NCI-H1092 treated with DMSO at 0.1 percent for 48 hours (cell line): ENCODE measurements around the gene NUDT17.
A peak's percentile ranks its signal among the peaks of the same experiment; 100 is the strongest.

Source experiments
- DNase-seq: peaks from one replicate; lab custom pipeline; 2025; lab: John Stamatoyannopoulos, UW

Gene NUDT17

GRCh38 chr1:145847827-145848226 is 2.4 kb downstream of the NUDT17 start:
- DNase-seq = no peak

- no peak for DNase-seq
These were observed 4.1 kb downstream of the NUDT17 start for GRCh38 chr1:145849356-145850160.

- DNase-seq = no peak
These were observed 10.1 kb downstream of the NUDT17 start for GRCh38 chr1:145855426-145855948.

- DNase-seq = no peak
These were observed 11.7 kb downstream of the NUDT17 start for GRCh38 chr1:145857170-145857569.

GRCh38 chr1:145858238-145858900 is 12.9 kb downstream of the NUDT17 start:
- DNase-seq = no peak

GRCh38 chr1:145858901-145859490 is 13.6 kb downstream of the NUDT17 start, which contains the start of gene PIAS3:
Gene PIAS3, minus strand, starts transcription at chr1:145859081. Its CDS starts 91 bp downstream, at chr1:145858990.
- DNase-seq = peak; percentile 90

GRCh38 chr1:145859491-145860023 is 14.1 kb downstream of the NUDT17 start:
- DNase-seq = peak; percentile 82

- no peak for DNase-seq
These were observed 18.0 kb downstream of the NUDT17 start for GRCh38 chr1:145863282-145864018.

GRCh38 chr1:145868232-145868631 is 22.8 kb downstream of the NUDT17 start:
- DNase-seq = no peak

- no peak for DNase-seq
These were observed 26.8 kb downstream of the NUDT17 start for GRCh38 chr1:145871994-145872924.

GRCh38 chr1:145874646-145875045 is 29.2 kb downstream of the NUDT17 start:
- DNase-seq = no peak

GRCh38 chr1:145877923-145878486 is 32.6 kb downstream of the NUDT17 start:
- no peak for DNase-seq

GRCh38 chr1:145878724-145879123 is 33.3 kb downstream of the NUDT17 start:
- no peak for DNase-seq

- peak; percentile 95 for DNase-seq
These were observed 34.3 kb downstream of the NUDT17 start for GRCh38 chr1:145879775-145880174.

- DNase-seq = no peak
These were observed 39.2 kb downstream of the NUDT17 start for GRCh38 chr1:145884675-145885074.

GRCh38 chr1:145885738-145886287 is 40.4 kb downstream of the NUDT17 start, which contains the start of gene ANKRD35:
Gene ANKRD35, minus strand, starts transcription at chr1:145885866. Its CDS starts 108 bp downstream, at chr1:145885758.
- peak; percentile 87 for DNase-seq

GRCh38 chr1:145886390-145886789 is 41.0 kb downstream of the NUDT17 start:
- DNase-seq = no peak

- DNase-seq = no peak
These were observed 41.4 kb downstream of the NUDT17 start for GRCh38 chr1:145886816-145887215.

GRCh38 chr1:145887631-145888030 is 42.2 kb downstream of the NUDT17 start:
- no peak for DNase-seq

GRCh38 chr1:145889722-145890121 is 44.3 kb downstream of the NUDT17 start:
- peak; percentile 82 for DNase-seq
